ENCODE results near the gene BMP8B.
"Not testable (repeated sequence)": the region's sequence is repeated elsewhere in the genome, so short reads cannot be mapped to it uniquely, and the experiment has no call there.

The BMP8B gene, protein sequence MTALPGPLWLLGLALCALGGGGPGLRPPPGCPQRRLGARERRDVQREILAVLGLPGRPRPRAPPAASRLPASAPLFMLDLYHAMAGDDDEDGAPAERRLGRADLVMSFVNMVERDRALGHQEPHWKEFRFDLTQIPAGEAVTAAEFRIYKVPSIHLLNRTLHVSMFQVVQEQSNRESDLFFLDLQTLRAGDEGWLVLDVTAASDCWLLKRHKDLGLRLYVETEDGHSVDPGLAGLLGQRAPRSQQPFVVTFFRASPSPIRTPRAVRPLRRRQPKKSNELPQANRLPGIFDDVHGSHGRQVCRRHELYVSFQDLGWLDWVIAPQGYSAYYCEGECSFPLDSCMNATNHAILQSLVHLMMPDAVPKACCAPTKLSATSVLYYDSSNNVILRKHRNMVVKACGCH

DNA sequence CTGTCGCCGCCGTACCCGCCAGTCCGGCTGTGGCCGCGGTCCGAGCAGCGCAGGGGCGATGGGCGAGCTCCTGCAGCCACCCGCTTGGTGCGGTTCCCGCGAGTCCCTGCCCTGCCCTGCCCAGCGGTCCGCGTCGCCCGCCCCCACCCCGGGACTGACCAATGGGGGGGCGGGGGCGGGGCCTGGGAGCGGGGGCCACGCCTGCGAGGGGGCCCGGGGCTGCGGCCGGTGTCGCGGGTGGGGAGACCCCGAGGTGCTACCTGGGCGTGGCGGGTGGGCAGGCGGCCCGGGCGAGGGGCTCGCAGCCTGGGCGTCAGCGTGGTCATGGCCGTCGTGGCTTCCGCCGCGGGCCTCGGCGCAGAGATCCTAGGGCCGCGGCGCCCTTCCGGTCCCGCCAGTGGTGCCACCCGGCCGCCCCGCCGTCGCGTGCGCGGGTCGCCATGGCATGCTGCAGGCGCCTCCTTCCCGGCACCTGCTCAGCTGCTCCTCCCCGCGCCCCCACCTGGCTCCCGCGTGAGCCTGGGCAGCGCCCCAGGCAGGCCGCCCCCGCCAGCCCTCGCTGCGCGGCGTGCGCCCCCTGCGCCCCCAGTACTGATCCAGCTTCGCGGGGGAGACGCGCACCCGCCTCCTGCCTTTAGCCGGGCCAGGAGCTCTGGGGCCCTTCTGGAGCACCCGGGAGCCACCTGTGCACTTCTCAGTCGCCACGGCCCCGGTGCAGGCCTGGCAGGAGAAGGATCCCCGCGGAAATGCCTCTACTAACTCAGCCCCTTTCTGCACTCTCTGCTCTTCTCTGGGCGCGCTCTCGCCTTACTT lies at the start of gene BMP8B:
TSS of gene BMP8B (minus strand) at position 108 of the 813 bp plus-strand sequence. CDS start 380 bp downstream, outside the sequence.
- DNase-seq (ENCODE audit: low read depth in 2 of 2) = peak in 1 of 2 donors; percentile 19

DNA sequence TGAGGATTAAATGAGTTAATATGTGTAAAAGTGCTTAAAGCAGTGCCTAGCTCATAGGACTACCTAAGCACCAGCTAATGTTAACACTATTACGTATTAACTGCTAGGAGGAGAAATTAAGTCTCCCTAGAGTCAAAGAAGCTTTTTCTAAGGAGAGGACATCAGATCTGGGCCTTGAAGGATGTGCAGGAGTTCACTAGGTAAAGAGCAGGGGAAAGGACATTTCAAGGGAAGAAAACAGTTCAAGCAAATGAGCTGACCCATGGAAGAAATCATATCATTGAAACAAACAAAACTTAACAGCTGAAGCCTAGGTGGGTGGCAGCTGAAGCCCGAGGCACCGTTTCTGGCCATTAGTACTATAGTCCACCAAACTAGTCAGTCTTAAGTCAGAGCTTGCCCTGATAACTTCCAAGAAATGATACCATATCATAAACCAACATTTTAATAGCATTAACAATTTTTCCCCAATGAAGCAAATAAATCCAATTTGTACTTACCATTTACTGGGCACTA lies 48.0 kb upstream of the BMP8B start:
- no peak for DNase-seq (ENCODE audit: low read depth in 2 of 2)

DNA sequence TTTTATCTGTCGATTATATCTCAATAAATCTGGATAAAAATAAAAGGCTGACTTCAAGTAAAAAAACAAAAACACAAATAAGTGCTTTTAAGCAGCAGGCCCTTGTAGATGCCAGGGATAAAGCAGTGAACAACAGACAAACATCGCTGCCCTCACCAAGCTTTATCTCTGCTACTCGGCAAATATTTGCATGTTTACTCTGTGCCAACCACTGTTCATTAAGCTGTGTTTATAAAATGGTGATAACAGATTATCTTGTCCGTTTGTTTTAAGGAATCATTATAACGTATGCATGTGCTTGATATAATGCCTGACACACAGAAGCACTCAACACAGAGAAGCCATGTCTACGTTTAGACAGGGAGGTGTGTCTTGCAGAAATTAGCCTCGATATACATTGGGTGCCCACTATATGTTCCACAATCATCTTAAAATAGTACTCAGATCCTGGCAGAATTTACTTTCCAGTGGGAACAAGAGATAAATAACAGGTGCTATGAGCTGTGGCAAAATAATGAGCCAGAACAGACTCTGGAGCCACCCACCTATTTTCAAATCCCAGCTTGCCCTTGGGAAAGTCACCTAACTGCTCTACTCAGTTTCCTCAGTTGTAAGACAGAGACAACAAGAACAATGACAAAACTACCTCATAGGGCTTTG lies 47.4 kb upstream of the BMP8B start:
- DNase-seq (ENCODE audit: low read depth in 2 of 2) = no peak

DNA sequence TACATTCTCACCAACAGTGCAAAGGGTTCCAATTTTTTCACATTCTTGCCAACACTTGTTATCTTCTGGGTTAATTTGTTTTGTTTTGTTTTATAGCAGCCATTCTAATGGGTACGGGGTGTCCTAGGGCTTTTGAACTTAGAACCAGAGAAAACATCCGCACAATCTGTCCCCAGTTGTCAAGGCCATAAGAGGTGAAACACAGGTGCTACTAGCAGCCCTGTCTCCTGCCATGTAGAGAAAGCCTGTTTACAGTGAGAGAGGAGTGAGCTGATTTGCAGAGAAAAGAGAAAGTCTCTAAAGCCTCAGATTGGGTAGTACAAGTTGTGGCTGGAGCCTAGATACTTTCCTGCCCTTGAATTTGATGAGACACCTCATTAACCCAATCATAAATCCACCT lies 46.4 kb upstream of the BMP8B start:
- no peak for DNase-seq (ENCODE audit: low read depth in 2 of 2)

DNA sequence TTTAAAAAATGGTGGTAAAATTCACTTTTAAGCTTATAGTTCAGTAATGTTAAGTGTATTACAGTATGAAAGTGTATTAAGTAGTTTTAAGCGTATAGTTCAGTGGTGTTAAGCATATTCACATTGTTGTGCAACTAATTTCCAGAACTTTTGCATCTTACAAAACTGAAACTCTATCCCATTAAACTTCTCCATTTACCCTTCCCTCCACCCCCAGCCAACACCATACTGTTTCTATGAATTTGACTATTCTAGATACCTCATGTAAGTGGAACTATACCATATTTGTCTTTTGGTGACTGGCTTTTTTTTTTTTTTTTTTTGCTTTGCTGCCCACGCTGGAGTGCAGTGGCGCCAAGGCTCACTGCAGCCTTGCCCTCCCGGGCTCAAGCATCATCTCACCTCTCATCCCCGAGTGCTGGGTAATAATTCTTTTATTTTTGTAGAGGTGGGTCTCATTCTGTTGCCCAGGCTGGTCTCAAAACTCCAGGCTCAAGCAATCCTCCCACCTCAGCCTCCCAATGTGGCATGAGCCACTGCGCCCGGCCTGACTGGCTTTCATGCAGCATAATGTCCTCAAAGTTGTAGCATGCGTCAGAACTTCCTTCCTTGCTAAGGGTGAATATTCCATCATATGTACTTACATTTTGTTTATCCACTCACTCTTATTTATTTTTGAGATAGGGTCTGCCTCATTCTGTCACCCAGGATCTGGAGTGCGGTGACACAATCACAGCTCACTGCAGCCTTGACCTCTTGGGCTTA lies 45.1 kb upstream of the BMP8B start:
- no peak for DNase-seq (ENCODE audit: low read depth in 2 of 2)

DNA sequence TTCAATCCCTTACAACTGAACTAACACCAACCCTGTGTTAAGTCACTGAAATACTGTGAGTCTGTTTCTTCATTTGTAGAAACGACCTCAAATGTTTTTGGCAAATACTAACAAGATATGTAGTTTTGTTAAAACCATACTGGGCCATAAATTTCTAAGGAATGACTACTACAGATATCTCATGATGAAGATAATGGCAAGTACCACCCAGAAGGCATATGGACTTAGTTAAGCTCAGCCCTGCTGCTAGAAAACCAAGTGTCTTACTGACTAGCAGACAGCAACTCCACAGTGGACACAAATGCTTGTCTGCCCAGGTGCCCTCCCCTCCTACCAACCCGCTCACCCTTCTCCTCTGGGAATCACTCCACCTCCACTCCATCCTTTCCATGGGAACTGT lies 44.5 kb upstream of the BMP8B start:
- no peak for DNase-seq (ENCODE audit: low read depth in 2 of 2)

DNA sequence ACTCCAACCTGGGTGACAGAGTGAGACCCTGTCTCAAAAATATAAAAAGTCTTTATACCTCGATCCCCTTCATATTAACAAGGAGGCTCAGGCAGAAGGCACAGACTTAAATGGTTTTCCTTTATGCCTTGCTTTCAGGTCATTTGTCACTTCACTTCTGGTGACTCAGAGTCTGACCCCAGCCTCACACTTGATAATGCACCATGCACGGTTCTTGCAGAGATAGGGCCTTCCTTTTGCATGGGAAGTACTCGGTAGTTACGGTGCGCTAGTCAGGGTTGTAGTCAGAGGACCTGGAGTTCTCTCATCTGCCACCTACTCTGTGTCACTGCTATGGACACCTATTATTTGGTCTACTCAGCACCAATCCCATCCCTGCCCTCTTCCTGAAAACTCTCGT lies 43.6 kb upstream of the BMP8B start:
- no peak for DNase-seq (ENCODE audit: low read depth in 2 of 2)

DNA sequence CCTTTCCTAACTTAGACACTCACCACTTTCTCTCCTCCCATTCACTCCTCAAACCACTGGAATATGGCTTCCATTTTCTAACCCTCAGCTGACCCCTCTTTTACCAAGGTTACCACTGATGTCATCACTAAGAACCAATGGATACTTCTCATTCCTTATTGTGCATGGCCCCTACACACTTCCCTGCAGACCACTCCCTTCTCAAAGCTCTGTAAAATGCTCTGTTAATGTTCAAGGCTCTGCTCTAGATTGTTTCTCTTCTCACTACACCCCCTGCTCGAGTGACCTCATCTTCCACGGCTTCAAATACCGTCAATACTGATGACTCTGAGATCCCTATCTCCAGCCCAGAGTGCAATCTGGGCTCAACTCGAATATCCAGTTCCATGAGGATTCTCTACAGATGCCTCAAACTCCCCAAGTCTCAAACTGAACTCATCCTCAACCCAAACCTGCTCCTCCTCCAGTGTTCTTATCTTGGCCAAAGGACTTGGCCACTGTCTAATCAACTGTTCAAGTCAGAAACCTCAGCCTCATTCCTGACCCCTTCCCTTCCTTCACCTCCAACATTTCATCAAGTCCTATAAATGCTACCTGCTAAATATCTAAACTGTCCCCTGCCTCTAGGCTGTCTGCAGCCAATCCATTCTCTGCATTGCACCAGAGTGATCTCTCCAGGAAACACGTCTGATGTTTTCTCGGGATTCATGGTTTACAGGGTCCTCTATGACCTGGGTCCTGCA lies 41.3 kb upstream of the BMP8B start:
- DNase-seq (ENCODE audit: low read depth in 2 of 2) = no peak

DNA sequence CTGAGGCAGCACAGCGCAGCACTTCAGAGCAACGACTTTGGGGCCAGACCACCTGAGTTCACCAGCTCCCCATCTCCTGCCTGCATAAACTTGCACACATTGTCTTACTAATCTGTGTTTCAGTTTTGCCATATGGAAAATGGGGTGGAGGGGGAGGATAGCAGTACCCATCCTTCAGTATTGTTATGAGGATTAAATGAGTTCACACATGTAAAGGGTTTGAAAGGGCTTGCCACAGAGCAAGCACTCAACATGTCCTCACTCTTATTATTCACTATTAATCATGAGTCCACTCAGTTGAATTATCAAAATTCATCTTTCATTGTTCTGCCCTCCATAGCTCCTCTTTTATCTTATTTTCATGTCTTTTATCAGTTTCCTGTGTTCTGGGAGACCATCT lies 40.1 kb upstream of the BMP8B start:
- no peak for DNase-seq (ENCODE audit: low read depth in 2 of 2)

DNA sequence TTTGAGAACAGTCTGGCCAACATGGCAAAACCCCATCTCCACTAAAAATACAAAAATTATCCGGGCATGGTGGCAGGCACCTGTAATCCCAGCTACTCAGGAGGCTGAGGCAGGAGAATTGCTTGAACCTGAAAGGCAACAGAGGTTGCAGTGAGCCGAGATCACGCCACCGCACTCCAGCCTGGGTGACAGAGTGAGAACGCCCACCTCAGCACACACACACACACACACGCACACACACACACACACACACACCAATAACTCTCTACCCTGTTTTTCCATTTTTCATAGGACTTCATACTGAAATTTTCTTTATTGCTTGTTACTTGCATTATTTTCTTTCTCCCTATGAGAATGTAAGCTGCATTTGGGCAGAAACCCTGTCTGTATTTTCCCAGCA lies 39.6 kb upstream of the BMP8B start:
- not testable (repeated sequence) for DNase-seq (ENCODE audit: low read depth in 2 of 2)

DNA sequence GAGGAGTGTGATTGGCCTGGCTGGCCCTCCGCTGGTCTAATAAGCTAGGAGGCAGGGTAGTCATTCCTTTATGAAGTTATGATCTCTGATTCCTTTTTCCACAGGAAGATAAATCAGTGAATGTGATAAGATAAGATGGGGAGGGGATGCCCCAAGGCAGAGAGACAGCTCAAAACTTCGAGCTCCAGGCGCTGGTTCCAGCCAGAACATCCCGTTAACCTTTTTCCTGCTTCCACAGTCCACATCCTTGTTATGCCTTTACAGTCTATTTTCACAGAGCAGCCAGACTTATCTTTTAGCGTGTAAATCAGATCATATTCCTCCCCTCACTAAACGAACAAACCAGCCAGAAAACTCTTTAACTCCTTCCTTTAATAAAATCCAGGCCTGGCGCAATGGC lies 38.5 kb upstream of the BMP8B start:
- DNase-seq (ENCODE audit: low read depth in 2 of 2) = no peak

DNA sequence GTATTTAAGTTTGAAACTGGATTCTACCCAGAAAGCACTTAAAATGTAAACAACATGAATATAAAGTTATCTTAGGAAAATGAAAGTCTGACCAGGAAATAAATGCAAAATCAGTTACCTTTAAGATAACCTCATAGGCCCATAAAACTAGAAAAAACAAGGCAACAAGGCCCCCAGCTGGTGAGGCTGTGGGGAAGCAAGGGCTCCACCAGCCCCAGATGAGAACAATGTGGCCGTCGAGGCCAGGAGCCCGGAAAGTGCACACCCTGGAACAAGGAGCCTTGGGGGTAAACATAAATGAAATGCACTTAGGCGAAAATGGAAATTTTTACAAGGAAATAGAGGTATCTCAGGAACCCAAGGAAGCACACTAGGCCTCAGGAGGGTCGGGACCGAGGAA lies 37.9 kb upstream of the BMP8B start:
- DNase-seq (ENCODE audit: low read depth in 2 of 2) = no peak

DNA sequence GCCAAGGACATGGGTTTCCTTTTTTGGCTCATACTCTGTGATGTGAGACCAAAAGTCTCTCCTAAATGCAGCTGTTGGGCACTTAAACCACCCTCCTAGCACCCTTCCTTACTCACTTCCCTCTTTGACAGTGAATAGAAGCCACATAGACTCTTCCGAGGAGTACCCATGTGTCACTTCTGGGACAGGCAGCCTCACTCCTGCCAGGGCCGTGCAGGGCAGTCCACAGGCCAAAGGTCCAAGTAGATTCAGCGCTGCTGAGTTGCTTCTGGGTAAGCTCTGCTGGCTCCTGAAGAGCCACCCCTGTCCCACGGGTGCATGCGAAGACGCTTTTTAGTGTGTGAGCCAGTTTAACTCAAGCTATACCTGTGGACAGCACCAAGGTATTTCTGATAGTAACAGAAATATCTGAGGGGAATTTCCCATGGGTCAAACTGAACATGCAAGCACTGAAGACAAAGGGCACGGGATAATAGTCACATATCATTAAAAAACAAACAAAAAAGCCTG lies 36.8 kb upstream of the BMP8B start:
- no peak for DNase-seq (ENCODE audit: low read depth in 2 of 2)

DNA sequence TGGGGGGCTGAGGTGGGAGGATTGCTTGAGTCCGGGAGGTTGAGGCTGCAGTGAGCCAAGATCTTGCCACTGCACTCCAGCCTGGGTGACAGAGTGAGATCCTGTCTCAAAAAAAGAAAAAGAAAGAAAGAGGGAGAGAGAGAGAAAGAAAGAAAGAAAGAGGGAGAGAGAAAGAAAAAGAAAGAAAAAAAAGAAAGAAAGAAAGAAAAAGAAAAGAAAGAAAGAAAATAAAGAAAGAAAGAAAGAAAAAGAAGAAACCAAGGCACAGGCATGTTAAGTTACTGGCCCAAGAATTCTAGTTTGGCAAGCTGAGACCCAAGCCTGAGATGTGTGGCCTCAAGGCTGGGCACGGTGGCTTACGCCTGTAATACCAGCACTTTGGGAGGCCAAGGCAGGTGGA lies 34.8 kb upstream of the BMP8B start:
- DNase-seq (ENCODE audit: low read depth in 2 of 2) = not testable (repeated sequence)

DNA sequence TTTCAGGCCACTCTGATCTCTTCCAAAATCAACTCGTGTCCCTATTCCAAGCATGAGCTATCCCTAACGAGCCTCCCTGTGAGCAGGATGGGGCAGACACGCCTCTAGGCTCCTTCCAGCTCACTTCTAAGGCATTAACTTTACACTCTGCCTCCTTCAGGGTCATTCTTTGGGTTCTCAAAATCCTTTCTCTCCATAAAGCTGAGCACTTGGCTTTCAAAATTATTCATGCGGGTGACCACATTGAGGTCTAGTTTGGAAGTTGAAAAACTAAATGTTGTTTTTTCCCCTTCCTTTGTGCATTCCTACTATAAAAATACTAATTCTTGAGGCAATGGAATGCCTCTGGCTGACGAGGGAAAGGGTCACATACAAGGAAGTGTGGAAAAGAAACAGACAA lies 33.5 kb upstream of the BMP8B start:
- DNase-seq (ENCODE audit: low read depth in 2 of 2) = no peak

DNA sequence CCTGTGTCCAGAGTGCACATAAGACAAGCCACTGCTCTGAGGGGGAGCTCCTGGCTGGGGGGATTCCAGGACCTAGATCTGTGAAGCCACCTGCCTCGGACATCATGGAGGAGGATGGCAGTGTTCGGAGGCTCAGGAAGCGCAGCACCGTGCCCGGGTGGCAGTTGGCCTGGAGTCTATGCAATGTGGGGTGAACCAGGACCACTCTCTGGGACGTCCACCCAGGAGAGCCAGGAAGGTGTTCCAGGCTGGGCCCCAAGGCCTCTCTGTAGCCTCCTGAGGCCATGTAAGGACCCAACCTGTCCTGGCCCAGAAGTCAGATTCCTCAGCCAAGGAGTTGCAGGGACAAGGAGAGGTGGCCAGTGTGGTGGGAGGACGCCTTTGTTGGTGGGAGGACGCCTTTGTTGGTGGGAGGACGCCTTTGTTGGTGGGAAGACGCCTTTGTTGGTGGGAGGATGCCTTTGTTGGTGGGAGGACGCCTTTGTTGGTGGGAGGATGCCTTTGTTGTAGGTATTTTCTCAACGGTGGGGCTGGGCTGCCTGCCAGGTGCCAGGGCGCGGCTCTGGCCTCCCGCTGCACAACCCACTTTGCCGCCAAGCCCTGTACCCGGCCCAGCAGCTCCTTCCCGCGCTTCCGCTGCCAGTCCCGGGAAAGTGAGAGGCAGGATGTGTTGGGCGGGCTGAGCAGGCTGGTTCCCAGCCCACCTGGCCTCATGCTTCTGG lies 30.6 kb upstream of the BMP8B start:
- no peak for DNase-seq (ENCODE audit: low read depth in 2 of 2)

DNA sequence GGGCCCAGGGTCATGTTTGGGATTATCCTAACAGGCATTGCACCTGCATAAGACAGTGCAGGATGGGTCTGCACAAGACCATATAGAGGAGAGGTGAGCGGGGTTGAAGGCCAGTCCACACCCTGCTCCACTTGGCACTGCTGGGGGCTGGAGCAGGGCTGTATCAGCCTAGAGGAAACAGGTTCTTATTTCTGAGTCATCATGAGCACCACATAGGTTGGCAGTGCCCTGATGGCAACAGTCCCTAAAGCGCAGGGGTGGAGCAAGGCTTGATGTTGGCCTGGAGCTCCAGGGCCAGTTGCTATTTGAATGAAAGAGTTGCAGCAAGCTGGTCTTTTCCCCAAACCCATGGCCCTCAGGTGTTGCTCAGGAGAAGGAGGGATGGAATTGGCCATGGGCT lies 29.8 kb upstream of the BMP8B start:
- DNase-seq (ENCODE audit: low read depth in 2 of 2) = no peak

DNA sequence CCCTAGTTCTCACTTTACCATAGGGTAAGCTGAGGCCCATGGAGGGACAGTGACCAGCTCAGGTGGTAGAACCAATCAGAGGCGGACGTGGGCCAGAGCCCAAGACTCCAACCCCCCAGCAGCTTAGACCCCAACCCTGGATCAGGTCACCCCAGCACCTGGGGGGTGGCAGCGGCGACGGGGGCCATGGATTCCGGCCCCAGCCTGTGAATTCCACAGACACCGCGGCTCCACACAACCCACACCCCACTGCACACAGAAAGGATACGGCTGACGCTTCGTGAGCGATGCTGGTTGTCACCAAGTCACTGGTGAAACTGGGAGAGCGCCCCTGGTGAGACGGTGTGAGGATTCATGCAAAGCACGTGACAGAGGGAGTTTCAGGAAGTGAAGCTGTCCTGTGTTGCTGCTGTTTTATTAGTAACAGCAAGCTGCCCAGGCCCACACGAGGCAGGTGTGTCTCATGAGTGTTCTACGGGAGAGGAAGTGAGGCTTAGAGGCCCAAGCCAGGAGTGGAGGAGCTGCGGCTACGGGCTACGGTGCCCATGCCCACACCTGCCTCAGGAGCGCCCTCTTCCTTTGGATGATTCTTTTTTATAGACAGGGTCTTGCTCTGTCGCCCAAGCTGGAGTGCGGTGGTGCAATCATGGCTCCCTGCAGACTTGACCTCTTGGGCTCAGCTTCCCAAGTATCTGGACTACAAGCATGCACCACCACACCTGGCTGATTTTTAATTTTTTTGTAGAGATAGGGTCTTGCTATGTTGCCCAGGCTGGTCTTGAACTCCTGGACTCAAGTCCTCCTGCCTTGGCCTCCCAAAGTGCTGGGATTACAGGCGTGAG lies 28.6 kb upstream of the BMP8B start:
- peak; percentile 50 to 52 for DNase-seq (ENCODE audit: low read depth in 2 of 2)
